H9 (cell line): Measurements from ENCODE around the gene CD2BP2. TPM values are rescaled to one million over a fixed set of nuclear protein-coding genes. Genes with fewer than 3 reads are reported as not detected.

ENCODE experiments used
- DNase-seq: peaks from one replicate; pipeline ENCODE4 v3.0.0-alpha.2; 2017
- H2AFZ ChIP-seq: one replicate; pipeline ENCODE4 v1.6.1; 2013; ENCODE audit warnings: mild to moderate bottlenecking, low read length, control low read depth, moderate library complexity
- H2AK5ac ChIP-seq: 2 replicates; pipeline ENCODE4 v1.6.1; 2013; ENCODE audit warnings: low read length, control low read depth, mixed read lengths; ENCODE audit not compliant: insufficient read length
- H2BK120ac ChIP-seq: one replicate; pipeline ENCODE4 v1.6.1; 2013; ENCODE audit warnings: low read depth, mild to moderate bottlenecking, low read length, control low read depth, inconsistent platforms; ENCODE audit not compliant: poor library complexity, severe bottlenecking
- H2BK12ac ChIP-seq: 2 replicates; pipeline ENCODE4 v1.6.1; 2013; ENCODE audit warnings: low read length, control low read depth, mixed read lengths, low read depth; ENCODE audit not compliant: insufficient read length
- H2BK15ac ChIP-seq: 2 replicates; pipeline ENCODE4 v1.6.1; 2013; ENCODE audit warnings: low read depth, low read length, control low read depth
- H2BK20ac ChIP-seq: one replicate; pipeline ENCODE4 v1.6.1; 2013; ENCODE audit warnings: low read depth, mild to moderate bottlenecking, low read length, control low read depth, inconsistent platforms; ENCODE audit not compliant: poor library complexity, severe bottlenecking
- H2BK5ac ChIP-seq: 2 replicates; pipeline ENCODE4 v1.6.1; 2013; ENCODE audit warnings: low read length, control low read depth, mixed read lengths; ENCODE audit not compliant: insufficient read length
- H3K14ac ChIP-seq: 2 replicates; pipeline ENCODE4 v1.6.1; 2013; ENCODE audit warnings: low read length, control low read depth; ENCODE audit not compliant: insufficient read depth
- H3K18ac ChIP-seq: 2 replicates; pipeline ENCODE4 v1.6.1; 2013; ENCODE audit warnings: low read depth, mild to moderate bottlenecking, mixed read lengths, low read length, control low read depth; ENCODE audit not compliant: insufficient read length
- H3K23ac ChIP-seq: 2 replicates; pipeline ENCODE4 v1.6.1; 2013; ENCODE audit warnings: low read length, control low read depth, mixed read lengths, low read depth; ENCODE audit not compliant: insufficient read length
- H3K23me2 ChIP-seq: 2 replicates; pipeline ENCODE4 v1.6.1; 2013; ENCODE audit warnings: low read depth, mild to moderate bottlenecking, mixed read lengths, low read length, control low read depth; ENCODE audit not compliant: insufficient read length, poor library complexity, severe bottlenecking
- H3K27ac ChIP-seq: 2 replicates; pipeline ENCODE4 v1.5.1; 2013; ENCODE audit warnings: low read length, control low read depth, mixed read lengths, low read depth; ENCODE audit not compliant: insufficient read length
- H3K27me3 ChIP-seq: 2 replicates; pipeline ENCODE4 v1.6.1; 2013; ENCODE audit warnings: low read length, control low read depth, inconsistent platforms; ENCODE audit not compliant: insufficient read depth
- H3K4ac ChIP-seq: 2 replicates; pipeline ENCODE4 v1.6.1; 2013; ENCODE audit warnings: low read depth, mild to moderate bottlenecking, control low read depth, inconsistent platforms, low read length, moderate library complexity
- H3K4me1 ChIP-seq: 2 replicates; pipeline ENCODE4 v1.6.1; 2013; ENCODE audit warnings: low read length, control low read depth, inconsistent platforms; ENCODE audit not compliant: insufficient read depth
- H3K4me2 ChIP-seq: 2 replicates; pipeline ENCODE4 v1.6.1; 2013; ENCODE audit warnings: low read length, control low read depth, mixed read lengths; ENCODE audit not compliant: insufficient read length, insufficient read depth
- H3K56ac ChIP-seq: 2 replicates; pipeline ENCODE4 v1.6.1; 2013; ENCODE audit warnings: low read depth, mild to moderate bottlenecking, mixed read lengths, low read length, control low read depth; ENCODE audit not compliant: insufficient read length
- H3K79me1 ChIP-seq: 2 replicates; pipeline ENCODE4 v1.6.1; 2013; ENCODE audit warnings: low read depth, mild to moderate bottlenecking, moderate library complexity, low read length, control low read depth, inconsistent platforms; ENCODE audit not compliant: insufficient read depth, poor library complexity, severe bottlenecking
- H3K79me2 ChIP-seq: 2 replicates; pipeline ENCODE4 v1.6.1; 2013; ENCODE audit warnings: low read length, control low read depth, inconsistent platforms; ENCODE audit not compliant: insufficient read depth
- H3K9ac ChIP-seq: 2 replicates; pipeline ENCODE4 v1.6.1; 2013; ENCODE audit warnings: low read length, control low read depth, mixed read lengths; ENCODE audit not compliant: insufficient read length; ENCODE audit errors: extremely low read depth
- H3K9me3 ChIP-seq: one replicate; pipeline ENCODE4 v1.6.1; 2013; ENCODE audit warnings: low read depth, low read length, inconsistent platforms; ENCODE audit not compliant: control insufficient read depth
- H3T11ph ChIP-seq: one replicate; pipeline ENCODE4 v1.6.1; 2013; ENCODE audit warnings: mild to moderate bottlenecking, low read length, control low read depth, inconsistent platforms
- H4K20me1 ChIP-seq: one replicate; pipeline ENCODE4 v1.6.1; 2013; ENCODE audit not compliant: control insufficient read depth, insufficient read length, insufficient read depth
- H4K5ac ChIP-seq: 2 replicates; pipeline ENCODE4 v1.6.1; 2013; ENCODE audit warnings: low read depth, mild to moderate bottlenecking, mixed read lengths, low read length, control low read depth; ENCODE audit not compliant: insufficient read length
- H4K8ac ChIP-seq: replicated peaks from 2 replicates; pipeline ENCODE4 v1.6.1; 2013; ENCODE audit warnings: low read length, control low read depth, mixed read lengths, low read depth; ENCODE audit not compliant: insufficient read length
- H4K91ac ChIP-seq: 2 replicates; pipeline ENCODE4 v1.6.1; 2013; ENCODE audit warnings: low read depth, mild to moderate bottlenecking, moderate library complexity, mixed read lengths, low read length, control low read depth; ENCODE audit not compliant: insufficient read length
- H3K27ac Mint-ChIP-seq, 3 experiments: 2 replicates in 2 of 3; 3 replicates in 1 of 3; pipeline ENCODE4 v1.8.0; 2020 to 2021; ENCODE audit warnings: mixed read lengths in 3 of 3, mild to moderate bottlenecking in 1 of 3, moderate library complexity in 1 of 3
- H3K27me3 Mint-ChIP-seq: 2 replicates; pipeline ENCODE4 v1.8.0; 2021; ENCODE audit warnings: low read depth, mild to moderate bottlenecking, moderate library complexity, mixed read lengths
- H3K36me3 Mint-ChIP-seq, 3 experiments: 2 replicates in 2 of 3; 3 replicates in 1 of 3; pipeline ENCODE4 v1.8.0; 2020 to 2021; ENCODE audit warnings: low read depth in 3 of 3, mixed read lengths in 3 of 3; ENCODE audit not compliant: insufficient read depth in 1 of 3
- H3K4me1 Mint-ChIP-seq, 2 experiments: 2 replicates each; pipeline ENCODE4 v1.8.0; 2020; ENCODE audit warnings: mixed read lengths in 2 of 2
- H3K4me3 Mint-ChIP-seq, 2 experiments: 2 replicates in 1 of 2; 3 replicates in 1 of 2; pipeline ENCODE4 v1.8.0; 2020 to 2021; ENCODE audit warnings: mild to moderate bottlenecking in 2 of 2, mixed read lengths in 2 of 2, moderate library complexity in 1 of 2
- H3K9me3 Mint-ChIP-seq, 2 experiments: 2 replicates in 1 of 2; 3 replicates in 1 of 2; pipeline ENCODE4 v1.8.0; 2020; ENCODE audit warnings: mild to moderate bottlenecking in 2 of 2, mixed read lengths in 2 of 2, moderate library complexity in 1 of 2
- WGBS: extraction: QIAGEN DNeasy Blood & Tissue Kit; methylation state at CpG from one replicate; pipeline ENCODE4 v1.1.7; 2013; ENCODE audit warnings: missing lambda C conversion rate, low lambda C conversion rate, mixed read lengths; ENCODE audit not compliant: insufficient read length; ENCODE audit errors: extremely low coverage; 5-methylcytosine and 5-hydroxymethylcytosine counted together
- total RNA-seq: library from RNA; stranded (reverse); gene quantifications from 2 replicates; pipeline ENCODE4 v1.2.1, GENCODE V29; 2021
- TF ChIP-seq, protein P1 (sequence below): fragments of 200-600 bp; sonication (generic); conservative IDR thresholded peaks from 3 replicates; pipeline ENCODE4 v1.8.0; 2021; ENCODE audit warnings: antibody characterized with exemption, mild to moderate bottlenecking

CD2BP2 gene
- total RNA-seq, 1 experiment from 2014 or later = 90.1 TPM

DNA sequence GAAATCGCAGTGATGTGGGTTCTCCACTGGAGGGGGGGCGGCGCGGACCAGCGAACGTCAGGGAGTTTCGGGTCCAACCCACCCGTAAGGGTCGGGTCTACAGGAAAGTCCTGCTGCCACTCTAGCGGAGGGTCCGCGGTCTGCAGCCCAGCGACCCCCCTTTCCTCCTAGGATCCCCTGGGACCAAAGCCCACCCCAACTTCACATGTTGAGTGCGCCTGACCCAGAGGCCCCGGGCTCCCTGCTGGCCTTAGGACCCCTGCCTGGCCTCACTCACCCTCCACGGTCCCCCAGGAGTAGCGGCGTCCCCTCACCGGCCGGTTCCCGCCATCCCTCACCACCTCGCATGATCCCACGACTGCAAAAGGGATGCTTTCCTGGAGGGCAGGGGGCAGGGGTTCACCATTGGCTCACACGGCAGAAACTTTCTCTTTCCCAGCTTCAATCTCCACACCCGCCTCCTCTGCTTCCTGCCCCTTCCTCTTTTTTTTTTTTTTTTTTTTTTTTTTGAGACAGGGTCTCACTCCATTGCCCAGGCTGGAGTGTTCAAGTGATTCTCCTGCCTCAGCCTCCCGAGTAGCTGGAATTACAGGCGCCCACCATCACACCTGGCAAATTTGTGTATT, 24.2 kb upstream of the CD2BP2 start:
- WGBS = no CpG with 5 or more reads among the region's 27 CpGs
- peaks cover 13% of the 10 kb centered on the region for H3K23me2 ChIP-seq
- no peak overlapping the region for H2BK120ac ChIP-seq
- no peak overlapping the region for H3K4ac ChIP-seq
- peaks cover 2 to 4% (median 2%) of the 10 kb centered on the region in 3 experiments; a peak in 4 of 7 replicates for H3K36me3 Mint-ChIP-seq
- no peak overlapping the region for H3T11ph ChIP-seq
- H2BK20ac ChIP-seq = no peak overlapping the region
- no peak overlapping the region for H2BK12ac ChIP-seq
- H3K4me1 Mint-ChIP-seq = peaks cover 20 to 40% of the 10 kb centered on the region in 2 experiments
- no peak overlapping the region for H3K27ac ChIP-seq
- H3K79me2 ChIP-seq = no peaks in the 10 kb centered on the region
- no peak overlapping the region for H3K23ac ChIP-seq
- H3K9me3 Mint-ChIP-seq = peaks cover 0 to 2% of the 10 kb centered on the region in 2 experiments; a peak in 2 of 5 replicates
- no peak overlapping the region for H2AK5ac ChIP-seq
- H3K79me1 ChIP-seq = no peaks in the 10 kb centered on the region
- no peak overlapping the region for H4K8ac ChIP-seq
- DNase-seq = no peak
- peak overlapping the region; percentile 39 for H3K18ac ChIP-seq
- H3K56ac ChIP-seq = no peak overlapping the region
- H3K9me3 ChIP-seq = no peaks in the 10 kb centered on the region
- H4K5ac ChIP-seq = no peak overlapping the region
- H2AFZ ChIP-seq = no peak overlapping the region
- TF ChIP-seq, protein P1, sequence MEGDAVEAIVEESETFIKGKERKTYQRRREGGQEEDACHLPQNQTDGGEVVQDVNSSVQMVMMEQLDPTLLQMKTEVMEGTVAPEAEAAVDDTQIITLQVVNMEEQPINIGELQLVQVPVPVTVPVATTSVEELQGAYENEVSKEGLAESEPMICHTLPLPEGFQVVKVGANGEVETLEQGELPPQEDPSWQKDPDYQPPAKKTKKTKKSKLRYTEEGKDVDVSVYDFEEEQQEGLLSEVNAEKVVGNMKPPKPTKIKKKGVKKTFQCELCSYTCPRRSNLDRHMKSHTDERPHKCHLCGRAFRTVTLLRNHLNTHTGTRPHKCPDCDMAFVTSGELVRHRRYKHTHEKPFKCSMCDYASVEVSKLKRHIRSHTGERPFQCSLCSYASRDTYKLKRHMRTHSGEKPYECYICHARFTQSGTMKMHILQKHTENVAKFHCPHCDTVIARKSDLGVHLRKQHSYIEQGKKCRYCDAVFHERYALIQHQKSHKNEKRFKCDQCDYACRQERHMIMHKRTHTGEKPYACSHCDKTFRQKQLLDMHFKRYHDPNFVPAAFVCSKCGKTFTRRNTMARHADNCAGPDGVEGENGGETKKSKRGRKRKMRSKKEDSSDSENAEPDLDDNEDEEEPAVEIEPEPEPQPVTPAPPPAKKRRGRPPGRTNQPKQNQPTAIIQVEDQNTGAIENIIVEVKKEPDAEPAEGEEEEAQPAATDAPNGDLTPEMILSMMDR = no peak
- H3K9ac ChIP-seq = peak overlapping the region; percentile 61
- no peaks in the 10 kb centered on the region for H3K27me3 ChIP-seq
- H3K4me1 ChIP-seq = no peaks in the 10 kb centered on the region; the same call in 1 of the 2 replicates
- H3K27me3 Mint-ChIP-seq = no peaks in the 10 kb centered on the region; the same call in 1 of the 2 replicates
- peak overlapping the region; percentile 87 to 95 for H3K4me3 Mint-ChIP-seq
- no peak overlapping the region for H4K91ac ChIP-seq
- H2BK5ac ChIP-seq = no peak overlapping the region
- H3K14ac ChIP-seq = no peak overlapping the region; the same call in 1 of the 2 replicates
- H3K4me2 ChIP-seq = peak overlapping the region; percentile 50
- no peak overlapping the region for H2BK15ac ChIP-seq
- H4K20me1 ChIP-seq = no peaks in the 10 kb centered on the region
- peak overlapping the region; percentile 79 to 99 (median 80); a peak in 4 of 7 replicates for H3K27ac Mint-ChIP-seq
